Tibial nerve (tissue), 4 donors: Measurements from ENCODE around the gene HSD17B8.

ENCODE experiments used
- EP300 ChIP-seq, 2 donors: sonication (generic); formaldehyde crosslinking; IDR thresholded peaks; one replicate each; pipeline ENCODE4 v1.6.1; 2017; ENCODE audit warnings: antibody characterized with exemption in 2 of 2, mild to moderate bottlenecking in 1 of 2
- POLR2A ChIP-seq, 2 donors: fragments of 450-650 bp; IDR thresholded peaks; one replicate each; pipeline ENCODE4 v1.6.1; 2017; ENCODE audit warnings: antibody characterized with exemption in 2 of 2, mild to moderate bottlenecking in 2 of 2, moderate library complexity in 2 of 2
- TF ChIP-seq, protein P1 (sequence below), 5 experiments: fragments of 200-600 bp in 3 of 5; fragments of 450-650 bp in 2 of 5; sonication (generic) in 3 of 5; IDR thresholded peaks; one replicate each; pipeline ENCODE4 v1.5.1; 2016 to 2019; ENCODE audit warnings: antibody characterized with exemption in 5 of 5, mild to moderate bottlenecking in 3 of 5, moderate library complexity in 2 of 5

DNA sequence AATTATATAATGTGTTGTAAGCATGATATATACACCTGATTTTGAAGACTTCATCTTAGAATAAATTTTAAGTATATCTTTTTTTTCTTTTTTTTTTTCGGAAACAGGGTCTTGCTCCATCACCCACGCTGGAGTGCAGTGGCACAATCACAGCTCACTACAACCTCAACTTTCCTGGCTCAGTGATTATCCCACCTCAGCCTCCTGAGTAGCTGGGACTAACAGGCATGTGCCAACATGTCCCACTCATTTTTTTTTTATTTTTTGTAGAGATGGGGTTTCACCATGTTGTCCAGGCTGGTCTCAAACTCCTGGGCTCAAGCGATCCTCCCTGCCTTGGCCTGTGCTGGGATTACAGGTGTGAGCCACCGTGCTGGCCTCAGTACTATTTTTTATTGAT, 50.1 kb downstream of the HSD17B8 start:
- TF ChIP-seq, protein P1, sequence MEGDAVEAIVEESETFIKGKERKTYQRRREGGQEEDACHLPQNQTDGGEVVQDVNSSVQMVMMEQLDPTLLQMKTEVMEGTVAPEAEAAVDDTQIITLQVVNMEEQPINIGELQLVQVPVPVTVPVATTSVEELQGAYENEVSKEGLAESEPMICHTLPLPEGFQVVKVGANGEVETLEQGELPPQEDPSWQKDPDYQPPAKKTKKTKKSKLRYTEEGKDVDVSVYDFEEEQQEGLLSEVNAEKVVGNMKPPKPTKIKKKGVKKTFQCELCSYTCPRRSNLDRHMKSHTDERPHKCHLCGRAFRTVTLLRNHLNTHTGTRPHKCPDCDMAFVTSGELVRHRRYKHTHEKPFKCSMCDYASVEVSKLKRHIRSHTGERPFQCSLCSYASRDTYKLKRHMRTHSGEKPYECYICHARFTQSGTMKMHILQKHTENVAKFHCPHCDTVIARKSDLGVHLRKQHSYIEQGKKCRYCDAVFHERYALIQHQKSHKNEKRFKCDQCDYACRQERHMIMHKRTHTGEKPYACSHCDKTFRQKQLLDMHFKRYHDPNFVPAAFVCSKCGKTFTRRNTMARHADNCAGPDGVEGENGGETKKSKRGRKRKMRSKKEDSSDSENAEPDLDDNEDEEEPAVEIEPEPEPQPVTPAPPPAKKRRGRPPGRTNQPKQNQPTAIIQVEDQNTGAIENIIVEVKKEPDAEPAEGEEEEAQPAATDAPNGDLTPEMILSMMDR (IDR thresholded peaks at IDR 0.05): no peak
- TF ChIP-seq POLR2A (IDR thresholded peaks at IDR 0.05) (no peak), EP300 (IDR thresholded peaks at IDR 0.05) (no peak)
